Lower lobe of right lung (tissue), 2 donors: ENCODE measurements around the gene BET1L. TPM values are rescaled to one million over a fixed set of nuclear protein-coding genes. Genes with fewer than 3 reads are reported as not detected.

ENCODE experiments used
- ATAC-seq, 2 donors: fragments of 200-7000 bp; cut with Tn5 transposase; one replicate each; pipeline ENCODE4 v1.9.1; 2020 to 2022; ENCODE audit warnings: mild to moderate bottlenecking in 2 of 2, moderate library complexity in 2 of 2
- DNase-seq: peaks from one replicate; pipeline ENCODE4 v3.0.0-alpha.2; 2020
- H3K27ac ChIP-seq: fragments of 200-600 bp; one replicate; pipeline ENCODE4 v1.8.0; 2022
- H3K27me3 ChIP-seq: fragments of 200-600 bp; one replicate; pipeline ENCODE4 v1.8.0; 2022; ENCODE audit warnings: low read depth
- H3K36me3 ChIP-seq: fragments of 200-600 bp; one replicate; pipeline ENCODE4 v1.8.0; 2022; ENCODE audit warnings: mild to moderate bottlenecking
- H3K4me1 ChIP-seq: fragments of 200-600 bp; one replicate; pipeline ENCODE4 v1.8.0; 2022
- H3K4me3 ChIP-seq: fragments of 200-600 bp; one replicate; pipeline ENCODE4 v1.8.0; 2022; ENCODE audit warnings: mild to moderate bottlenecking
- H3K9me3 ChIP-seq: fragments of 200-600 bp; one replicate; pipeline ENCODE4 v1.8.0; 2022
- intact Hi-C: fragments of 100-400 bp; cut with DNase I; formaldehyde crosslinking; loops from one replicate; pipeline ENCODE4 v1.11.0; 2022
- total RNA-seq: library from RNA; stranded (reverse); fragmentation: NEBNext Ultra II Directional; extraction: Animal tissue kit (Norgen Biotek cat#: 25700); gene quantifications from one replicate; pipeline ENCODE4 v1.2.1, GENCODE V29; 2021
- TF ChIP-seq, protein P1 (sequence below): fragments of 200-600 bp; IDR thresholded peaks from one replicate; pipeline ENCODE4 v1.8.0; 2022; ENCODE audit warnings: antibody characterized with exemption, mild to moderate bottlenecking
- donor health status: DM: no; HTN: yes; CAD: no; lungs with severe emphysema.

Gene BET1L
- total RNA-seq, 1 donor from 2014 or later = 54.2 TPM

DNA sequence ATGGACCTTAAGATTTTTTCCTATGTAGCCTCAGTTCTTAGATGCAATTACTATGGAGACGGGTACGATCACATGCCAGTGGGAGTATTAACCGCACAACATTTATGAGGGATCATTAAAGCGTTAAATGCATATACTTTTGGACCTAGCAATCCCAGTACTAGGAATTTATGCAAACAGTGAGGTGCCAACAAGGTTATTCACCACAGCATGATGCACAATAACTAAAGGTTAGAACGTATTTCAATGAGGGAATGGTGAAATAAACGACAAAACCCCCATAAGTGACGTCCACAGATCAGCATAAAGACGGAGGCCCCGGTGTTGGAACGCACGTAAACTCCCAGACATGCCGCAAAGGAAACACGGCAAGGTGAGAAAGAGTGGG lies 28.4 kb upstream of the BET1L start:
- intact Hi-C loops = no loop called here
- Histone ChIP-seq H3K36me3 (peaks cover 22% of the 10 kb centered on the region), H3K27ac (peak overlapping the region; percentile 96), H3K27me3 (no peaks in the 10 kb centered on the region), H3K4me1 (peaks cover 27% of the 10 kb centered on the region), H3K4me3 (peak overlapping the region; percentile 94), H3K9me3 (no peaks in the 10 kb centered on the region)
- TF ChIP-seq, protein P1, sequence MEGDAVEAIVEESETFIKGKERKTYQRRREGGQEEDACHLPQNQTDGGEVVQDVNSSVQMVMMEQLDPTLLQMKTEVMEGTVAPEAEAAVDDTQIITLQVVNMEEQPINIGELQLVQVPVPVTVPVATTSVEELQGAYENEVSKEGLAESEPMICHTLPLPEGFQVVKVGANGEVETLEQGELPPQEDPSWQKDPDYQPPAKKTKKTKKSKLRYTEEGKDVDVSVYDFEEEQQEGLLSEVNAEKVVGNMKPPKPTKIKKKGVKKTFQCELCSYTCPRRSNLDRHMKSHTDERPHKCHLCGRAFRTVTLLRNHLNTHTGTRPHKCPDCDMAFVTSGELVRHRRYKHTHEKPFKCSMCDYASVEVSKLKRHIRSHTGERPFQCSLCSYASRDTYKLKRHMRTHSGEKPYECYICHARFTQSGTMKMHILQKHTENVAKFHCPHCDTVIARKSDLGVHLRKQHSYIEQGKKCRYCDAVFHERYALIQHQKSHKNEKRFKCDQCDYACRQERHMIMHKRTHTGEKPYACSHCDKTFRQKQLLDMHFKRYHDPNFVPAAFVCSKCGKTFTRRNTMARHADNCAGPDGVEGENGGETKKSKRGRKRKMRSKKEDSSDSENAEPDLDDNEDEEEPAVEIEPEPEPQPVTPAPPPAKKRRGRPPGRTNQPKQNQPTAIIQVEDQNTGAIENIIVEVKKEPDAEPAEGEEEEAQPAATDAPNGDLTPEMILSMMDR = no peak
- DNase-seq (no peak), ATAC-seq (peak in 1 of 2 donors; percentile 24)

DNA sequence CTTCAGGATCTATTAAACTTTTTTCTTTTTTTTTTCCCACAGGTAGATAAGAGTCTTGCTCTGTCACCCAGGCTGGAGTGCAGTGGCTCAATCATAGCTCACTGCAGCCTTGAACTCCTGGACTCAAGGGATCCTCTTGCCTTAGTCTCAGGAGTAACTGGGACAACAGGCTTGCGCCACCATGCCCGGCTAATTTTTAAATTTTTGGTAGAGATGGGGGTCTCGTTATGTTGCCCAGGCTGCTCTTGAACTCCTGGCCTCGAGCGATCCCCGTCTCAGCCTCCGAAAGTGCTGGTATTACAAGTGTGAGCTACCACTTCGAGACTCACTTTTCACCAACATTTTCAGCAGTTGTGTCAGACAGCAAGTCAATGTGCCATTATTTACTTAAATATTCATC lies 28.0 kb upstream of the BET1L start:
- intact Hi-C loops = no loop called here
- H3K36me3 ChIP-seq = peaks cover 20% of the 10 kb centered on the region
- no peaks in the 10 kb centered on the region for H3K27me3 ChIP-seq
- ATAC-seq = no peak
- peak overlapping the region; percentile 94 for H3K4me3 ChIP-seq
- TF ChIP-seq, protein P1 = no peak
- H3K9me3 ChIP-seq = no peaks in the 10 kb centered on the region
- peaks cover 27% of the 10 kb centered on the region for H3K4me1 ChIP-seq
- peak overlapping the region; percentile 96 for H3K27ac ChIP-seq
- no peak for DNase-seq

DNA sequence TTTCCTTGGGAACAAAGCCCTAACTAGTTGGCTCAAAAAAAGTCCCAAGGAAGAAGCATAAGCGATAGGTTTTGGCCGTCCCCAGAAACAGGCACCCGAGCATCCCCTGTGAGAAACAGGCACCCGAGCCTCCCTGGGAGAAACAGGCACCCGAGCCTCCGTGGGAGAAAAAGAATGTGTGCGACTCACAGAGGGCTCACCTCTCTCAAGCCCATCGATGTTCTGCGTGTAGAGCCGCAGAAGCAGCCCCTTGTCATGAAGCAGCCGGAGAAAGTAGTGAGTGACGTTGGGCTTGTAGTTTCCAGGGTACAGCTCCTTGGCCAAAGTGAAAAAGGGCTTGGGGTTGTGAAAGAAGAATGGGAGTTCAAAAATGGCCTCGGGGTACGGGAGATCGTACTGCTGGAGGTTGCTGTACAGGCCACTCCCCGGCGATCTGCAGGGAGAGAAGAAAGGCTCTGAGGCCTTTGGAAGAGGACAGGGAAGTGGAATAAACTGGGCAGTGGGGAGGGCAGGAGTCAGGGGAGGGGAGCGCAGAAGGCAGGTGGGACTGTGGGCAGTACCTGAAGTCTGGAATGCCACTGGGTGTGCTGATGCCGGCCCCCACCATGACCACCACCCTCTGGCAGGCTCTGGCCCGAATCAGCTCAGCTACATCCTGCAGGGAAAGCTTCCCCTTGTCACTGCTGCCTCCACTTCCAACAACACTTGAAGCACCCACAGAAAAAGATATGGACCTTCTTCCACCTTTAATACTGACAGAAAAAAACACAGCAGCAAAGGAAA lies 25.8 kb upstream of the BET1L start:
- TF ChIP-seq, protein P1 = no peak
- no peak overlapping the region for H3K4me3 ChIP-seq
- intact Hi-C loops = no loop called here
- no peaks in the 10 kb centered on the region for H3K9me3 ChIP-seq
- H3K27me3 ChIP-seq = no peaks in the 10 kb centered on the region
- peaks cover 21% of the 10 kb centered on the region for H3K36me3 ChIP-seq
- peaks cover 18% of the 10 kb centered on the region for H3K4me1 ChIP-seq
- ATAC-seq = no peak
- H3K27ac ChIP-seq = no peak overlapping the region
- no peak for DNase-seq

DNA sequence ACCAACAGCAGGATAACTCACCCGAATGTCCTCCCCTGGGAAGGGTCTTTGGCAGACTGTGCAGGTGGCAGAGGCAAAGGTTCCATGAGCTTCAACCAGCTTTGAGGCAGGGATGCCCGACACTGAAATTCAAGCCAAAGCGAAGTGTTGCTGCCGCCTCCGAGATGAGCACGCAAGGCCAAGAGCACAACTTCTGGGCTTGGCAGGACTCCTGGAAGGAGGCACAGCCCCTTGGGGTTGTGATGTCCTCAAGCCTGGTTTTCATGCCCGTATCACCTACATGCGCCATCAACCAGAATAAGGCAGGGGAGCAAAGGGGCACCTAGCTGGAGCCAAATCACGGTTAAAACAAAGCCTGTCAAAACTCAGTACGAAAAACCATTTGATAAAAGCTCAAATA lies 23.2 kb upstream of the BET1L start:
- intact Hi-C loops = no loop called here
- no peak for DNase-seq
- peaks cover 14% of the 10 kb centered on the region for H3K4me1 ChIP-seq
- H3K27me3 ChIP-seq = no peaks in the 10 kb centered on the region
- no peak for ATAC-seq
- H3K27ac ChIP-seq = no peak overlapping the region
- TF ChIP-seq, protein P1 = no peak
- no peak overlapping the region for H3K4me3 ChIP-seq
- H3K36me3 ChIP-seq = peaks cover 21% of the 10 kb centered on the region
- H3K9me3 ChIP-seq = no peaks in the 10 kb centered on the region

DNA sequence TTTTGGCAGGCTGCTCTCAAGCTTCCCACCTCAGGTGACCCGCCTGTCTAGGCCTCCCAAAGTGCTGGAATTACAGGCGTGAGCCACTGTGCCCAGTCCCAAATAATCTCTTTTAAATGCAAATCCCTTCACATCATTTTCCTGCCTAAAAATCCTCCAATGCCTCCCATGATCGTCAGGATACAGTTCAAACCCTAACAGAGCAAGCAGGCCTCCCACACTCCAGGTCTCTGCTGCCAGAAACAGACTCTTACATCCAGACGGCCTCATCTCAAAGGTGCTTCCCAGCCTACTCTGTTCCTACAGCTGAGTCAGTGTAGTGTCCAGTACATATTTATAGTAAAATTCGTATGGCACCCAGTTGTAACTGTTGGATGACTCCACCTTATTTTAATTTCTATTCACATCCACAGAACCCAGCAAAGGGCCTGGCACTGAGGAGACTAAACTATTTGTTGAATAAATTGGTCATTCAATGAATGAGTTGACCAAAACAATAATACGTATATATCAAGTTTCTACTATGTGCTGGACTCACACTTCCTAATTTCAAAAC lies 20.7 kb upstream of the BET1L start:
- Histone ChIP-seq H3K9me3 (no peaks in the 10 kb centered on the region), H3K27me3 (no peaks in the 10 kb centered on the region), H3K4me3 (no peak overlapping the region), H3K27ac (no peak overlapping the region), H3K4me1 (peaks cover 5% of the 10 kb centered on the region), H3K36me3 (peaks cover 21% of the 10 kb centered on the region)
- DNase-seq (no peak), ATAC-seq (no peak)
- TF ChIP-seq, protein P1 = no peak
- intact Hi-C loops = no loop called here
